ENCODE results near the gene TMEM121B.

The TMEM121B gene

DNA sequence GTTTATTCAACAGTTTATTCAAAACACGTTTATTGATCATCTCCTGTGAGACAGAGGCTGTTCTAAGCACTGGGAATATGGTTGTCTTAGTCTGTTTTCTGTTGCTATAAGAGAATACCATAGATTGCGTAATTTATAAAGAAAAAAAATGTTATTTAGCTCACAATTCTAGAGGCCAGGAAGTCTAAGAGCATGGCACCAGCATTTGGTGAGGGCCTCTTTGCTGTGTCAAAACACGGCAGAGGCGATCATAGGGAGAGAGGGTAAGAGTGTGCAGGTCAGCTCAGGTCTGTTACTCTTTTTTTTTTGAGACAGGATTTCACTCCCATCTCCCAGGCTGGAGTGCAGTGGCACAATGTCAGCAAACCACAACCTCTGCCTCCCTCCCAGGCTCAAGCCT lies 41.6 kb downstream of the TMEM121B start:
- Histone ChIP-seq H3K27me3 (replicated peaks in 2 of 5; ENCODE audit: control insufficient read depth in 4 of 5, insufficient read depth in 5 of 5, low read length in 4 of 5) (no peaks in the 10 kb centered on the region), H3K9me3 (ENCODE audit: control extremely low read depth in 1 of 5, control insufficient read depth in 4 of 5, insufficient read depth in 2 of 5, low read depth in 1 of 5, low read length in 4 of 5) (no peaks in the 10 kb centered on the region), H3K4me1 (ENCODE audit: control extremely low read depth in 1 of 4, control insufficient read depth in 4 of 4, insufficient read depth in 4 of 4, low read length in 3 of 4) (peaks cover 3 to 25% (median 23%) of the 10 kb centered on the region in 4 experiments), H3K4me3 (ENCODE audit: control insufficient read depth in 1 of 7, extremely low read depth in 1 of 7, insufficient read depth in 4 of 7, low read depth in 2 of 7, low read length in 6 of 7) (no peak overlapping the region), H3K36me3 (ENCODE audit: control insufficient read depth in 4 of 4, insufficient read depth in 4 of 4, low read length in 3 of 4) (no peaks in the 10 kb centered on the region), H3K27ac (ENCODE audit: insufficient read depth in 1 of 2, low read depth in 1 of 2, low read length in 2 of 2, poor library complexity in 1 of 2, severe bottlenecking in 2 of 2) (no peak overlapping the region)
- WGBS (ENCODE audit: insufficient coverage), result 80% methylated on average over 3 of the region's 4 CpGs
- ChIA-PET CTCF (interaction anchor here (0.6 to 0.7 kb wide), 3 partner anchors 35 to 444 kb away, joined by 3 to 4 read pairs (median 3); no protein-coding TSS in a partner anchor), POLR2A (no interaction called here)
- DNase-seq, result no peak

DNA sequence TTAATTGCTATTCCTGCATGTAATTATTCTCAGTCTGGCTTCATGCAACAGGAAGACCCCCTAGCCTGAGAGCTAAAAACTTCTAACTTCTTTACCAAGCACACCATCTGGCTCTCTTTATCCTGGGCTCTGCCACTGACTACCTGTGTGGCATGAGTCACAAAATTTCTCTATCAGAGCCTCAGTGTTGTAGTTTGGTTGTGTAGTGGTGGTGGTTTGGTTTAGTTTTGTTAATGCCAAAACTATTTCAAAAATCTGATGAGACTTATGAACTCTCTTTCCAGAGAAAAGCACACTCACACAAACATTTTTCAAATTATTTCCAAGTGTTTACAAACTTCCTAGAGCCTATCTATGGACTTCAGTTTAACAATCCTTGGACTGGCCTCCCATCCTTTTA lies 43.9 kb downstream of the TMEM121B start:
- H3K9me3 ChIP-seq (ENCODE audit: control extremely low read depth in 1 of 5, control insufficient read depth in 4 of 5, insufficient read depth in 2 of 5, low read depth in 1 of 5, low read length in 4 of 5), result no peaks in the 10 kb centered on the region
- no peaks in the 10 kb centered on the region for H3K36me3 ChIP-seq (ENCODE audit: control insufficient read depth in 4 of 4, insufficient read depth in 4 of 4, low read length in 3 of 4)
- H3K4me3 ChIP-seq (ENCODE audit: control insufficient read depth in 1 of 7, extremely low read depth in 1 of 7, insufficient read depth in 4 of 7, low read depth in 2 of 7, low read length in 6 of 7), result no peak overlapping the region
- peaks cover 0 to 2% (median 0%) of the 10 kb centered on the region in 5 experiments for H3K27me3 ChIP-seq (replicated peaks in 2 of 5; ENCODE audit: control insufficient read depth in 4 of 5, insufficient read depth in 5 of 5, low read length in 4 of 5)
- DNase-seq, result no peak
- H3K4me1 ChIP-seq (ENCODE audit: control extremely low read depth in 1 of 4, control insufficient read depth in 4 of 4, insufficient read depth in 4 of 4, low read length in 3 of 4), result peaks cover 3 to 17% (median 14%) of the 10 kb centered on the region in 4 experiments
- CTCF ChIA-PET, result interaction anchor here (0.7 to 8.1 kb wide), 6 partner anchors 10 to 426 kb away, joined by 3 to 66 read pairs (median 5); no protein-coding TSS in a partner anchor
- POLR2A ChIA-PET, result interaction anchor here (0.5 kb wide), 1 partner anchor 131 kb away, joined by 4 read pairs; no protein-coding TSS in a partner anchor
- no peak overlapping the region for H3K27ac ChIP-seq (ENCODE audit: insufficient read depth in 1 of 2, low read depth in 1 of 2, low read length in 2 of 2, poor library complexity in 1 of 2, severe bottlenecking in 2 of 2)

DNA sequence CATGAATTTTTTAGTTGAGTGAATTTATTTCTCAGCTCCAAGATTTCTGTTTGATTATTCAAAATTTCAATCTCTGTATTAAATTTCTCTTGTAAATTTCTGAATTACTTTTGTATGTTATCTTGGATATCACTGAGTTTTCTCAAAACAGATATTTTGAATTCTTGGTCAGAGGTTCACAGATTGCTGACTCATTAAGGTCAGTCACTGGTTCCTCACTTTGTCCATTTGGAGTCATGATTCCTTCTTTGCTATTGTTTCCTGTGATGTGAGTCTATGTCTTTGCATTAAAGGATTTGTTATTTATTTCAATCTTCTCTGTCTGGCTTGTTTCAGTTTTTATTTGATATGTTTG lies 46.5 kb downstream of the TMEM121B start:
- H3K9me3 ChIP-seq (ENCODE audit: control extremely low read depth in 1 of 5, control insufficient read depth in 4 of 5, insufficient read depth in 2 of 5, low read depth in 1 of 5, low read length in 4 of 5), result no peaks in the 10 kb centered on the region
- no peak overlapping the region for H3K4me3 ChIP-seq (ENCODE audit: control insufficient read depth in 1 of 7, extremely low read depth in 1 of 7, insufficient read depth in 4 of 7, low read depth in 2 of 7, low read length in 6 of 7)
- ChIA-PET POLR2A (no interaction called here), CTCF (interaction anchor here (0.7 to 8.1 kb wide), 22 partner anchors 9 to 510 kb away, joined by 3 to 66 read pairs (median 4); no protein-coding TSS in a partner anchor)
- peaks cover 0 to 2% (median 0%) of the 10 kb centered on the region in 5 experiments for H3K27me3 ChIP-seq (replicated peaks in 2 of 5; ENCODE audit: control insufficient read depth in 4 of 5, insufficient read depth in 5 of 5, low read length in 4 of 5)
- H3K27ac ChIP-seq (ENCODE audit: insufficient read depth in 1 of 2, low read depth in 1 of 2, low read length in 2 of 2, poor library complexity in 1 of 2, severe bottlenecking in 2 of 2), result no peak overlapping the region
- no peaks in the 10 kb centered on the region for H3K36me3 ChIP-seq (ENCODE audit: control insufficient read depth in 4 of 4, insufficient read depth in 4 of 4, low read length in 3 of 4)
- peaks cover 3 to 14% (median 12%) of the 10 kb centered on the region in 4 experiments for H3K4me1 ChIP-seq (ENCODE audit: control extremely low read depth in 1 of 4, control insufficient read depth in 4 of 4, insufficient read depth in 4 of 4, low read length in 3 of 4)
- no peak for DNase-seq

DNA sequence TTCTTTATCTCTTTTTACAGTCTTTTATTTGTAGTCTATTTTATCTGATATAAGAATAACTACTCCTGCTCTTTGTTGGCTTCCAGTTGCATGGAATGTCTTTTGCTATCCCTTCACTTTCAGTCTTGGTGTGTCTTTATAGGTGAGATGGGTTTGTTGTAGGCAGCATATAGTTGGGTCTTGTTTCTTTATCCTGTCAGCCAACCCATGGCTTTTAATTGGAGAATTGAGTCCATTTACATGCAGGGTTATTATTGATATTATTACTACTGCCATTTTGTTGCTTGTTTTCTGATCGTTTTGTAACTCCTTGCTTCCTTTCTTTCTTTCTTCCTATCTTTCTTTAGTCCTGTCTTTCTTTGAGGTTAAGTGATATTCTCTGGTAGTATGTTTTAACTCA lies 48.3 kb downstream of the TMEM121B start:
- no peak overlapping the region for H3K27ac ChIP-seq (ENCODE audit: insufficient read depth in 1 of 2, low read depth in 1 of 2, low read length in 2 of 2, poor library complexity in 1 of 2, severe bottlenecking in 2 of 2)
- no CpG with 5 or more reads among the region's 1 CpG for WGBS (ENCODE audit: insufficient coverage)
- CTCF ChIA-PET, result interaction anchor here (1.7 to 8.1 kb wide), 2 partner anchors 34 to 100 kb away, joined by 4 to 66 read pairs; no protein-coding TSS in a partner anchor
- H3K27me3 ChIP-seq (replicated peaks in 2 of 5; ENCODE audit: control insufficient read depth in 4 of 5, insufficient read depth in 5 of 5, low read length in 4 of 5), result peaks cover 0 to 2% (median 0%) of the 10 kb centered on the region in 5 experiments
- H3K36me3 ChIP-seq (ENCODE audit: control insufficient read depth in 4 of 4, insufficient read depth in 4 of 4, low read length in 3 of 4), result no peaks in the 10 kb centered on the region
- H3K4me1 ChIP-seq (ENCODE audit: control extremely low read depth in 1 of 4, control insufficient read depth in 4 of 4, insufficient read depth in 4 of 4, low read length in 3 of 4), result peaks cover 0 to 11% (median 10%) of the 10 kb centered on the region in 4 experiments
- no peak overlapping the region for H3K4me3 ChIP-seq (ENCODE audit: control insufficient read depth in 1 of 7, extremely low read depth in 1 of 7, insufficient read depth in 4 of 7, low read depth in 2 of 7, low read length in 6 of 7)
- DNase-seq, result no peak
- POLR2A ChIA-PET, result no interaction called here
- H3K9me3 ChIP-seq (ENCODE audit: control extremely low read depth in 1 of 5, control insufficient read depth in 4 of 5, insufficient read depth in 2 of 5, low read depth in 1 of 5, low read length in 4 of 5), result no peaks in the 10 kb centered on the region
